SK-N-SH (cell line): ENCODE data around the gene EBNA1BP2. TPM values are rescaled to one million over a fixed set of nuclear protein-coding genes. Genes with fewer than 3 reads are reported as not detected.

Source experiments
- CTCF ChIA-PET: fragments of 300-600, 350-600 bp; formaldehyde crosslinking; extraction: SDS; loops from one replicate; lab custom pipeline; 2021; lab: Yijun Ruan, JAX
- POLR2A ChIA-PET: fragments of 350-600 bp; sonication (Branson Sonifier 250); formaldehyde crosslinking; extraction: SDS; loops from one replicate; lab custom pipeline; 2020; ENCODE audit warnings: antibody characterized with exemption, inconsistent platforms; lab: Yijun Ruan, JAX
- DNase-seq: peaks from one replicate; pipeline ENCODE4 v3.0.0; 2012
- H2AFZ ChIP-seq: fragments of 200-600 bp; sonication (generic); 2 replicates; pipeline ENCODE4 v1.8.1; 2016; ENCODE audit warnings: antibody characterized with exemption, mild to moderate bottlenecking, low read depth
- H3F3A ChIP-seq: fragments of 200-600 bp; sonication (generic); replicated peaks from 2 replicates; pipeline ENCODE3; 2016; ENCODE audit warnings: antibody characterized with exemption, mild to moderate bottlenecking; ENCODE audit not compliant: insufficient read depth
- H3K27ac ChIP-seq, 2 experiments: fragments of 200-500 bp in 1 of 2; fragments of 200-600 bp in 1 of 2; sonication (Bioruptor generic) in 1 of 2; sonication (generic), shearing (Covaris generic) in 1 of 2; 2 replicates each; pipeline versions ENCODE4 v1.5.1 to v1.6.1; 2014 to 2016; ENCODE audit warnings: low read depth in 2 of 2, inconsistent platforms in 1 of 2, low read length in 1 of 2, mild to moderate bottlenecking in 1 of 2, mixed read lengths in 1 of 2
- H3K27me3 ChIP-seq: fragments of 200-600 bp; sonication (generic), shearing (Covaris generic); 2 replicates; pipeline ENCODE4 v1.6.1; 2016; ENCODE audit warnings: mixed run types; ENCODE audit not compliant: insufficient read depth
- H3K36me3 ChIP-seq, 2 experiments: fragments of 200-500 bp in 1 of 2; fragments of 200-600 bp in 1 of 2; sonication (Bioruptor generic) in 1 of 2; sonication (generic) in 1 of 2; replicated peaks in 1 of 2; 2 replicates each; pipeline versions ENCODE3 to v1.5.1; 2014 to 2016; ENCODE audit warnings: low read length in 1 of 2, mild to moderate bottlenecking in 1 of 2; ENCODE audit not compliant: insufficient read depth in 2 of 2, control insufficient read depth in 1 of 2
- H3K4me1 ChIP-seq, 2 experiments: fragments of 200-500 bp in 1 of 2; fragments of 200-600 bp in 1 of 2; sonication (Bioruptor generic) in 1 of 2; sonication (generic), shearing (Covaris generic) in 1 of 2; 2 replicates each; pipeline versions ENCODE4 v1.5.1 to v1.6.1; 2014 to 2016; ENCODE audit warnings: low read depth in 1 of 2, low read length in 1 of 2, mixed run types in 1 of 2; ENCODE audit not compliant: insufficient read depth in 2 of 2, control insufficient read depth in 1 of 2
- H3K4me2 ChIP-seq: fragments of 200-600 bp; sonication (generic), shearing (Covaris generic); 2 replicates; pipeline ENCODE4 v1.6.1; 2017; ENCODE audit warnings: mixed run types
- H3K4me3 ChIP-seq, 2 experiments: fragments of 200-500 bp in 1 of 2; fragments of 200-600 bp in 1 of 2; sonication (Bioruptor generic) in 1 of 2; sonication (generic), shearing (Covaris generic) in 1 of 2; 2 replicates each; pipeline versions ENCODE4 v1.5.1 to v1.8.1; 2014 to 2016; ENCODE audit warnings: low read depth in 2 of 2, inconsistent platforms in 1 of 2, low read length in 1 of 2, mild to moderate bottlenecking in 1 of 2, mixed read lengths in 1 of 2, moderate library complexity in 1 of 2
- H3K79me2 ChIP-seq: fragments of 200-600 bp; sonication (generic); 2 replicates; pipeline ENCODE4 v1.8.1; 2017; ENCODE audit warnings: mild to moderate bottlenecking; ENCODE audit not compliant: insufficient read depth
- H3K9ac ChIP-seq: fragments of 200-600 bp; sonication (generic); 2 replicates; pipeline ENCODE4 v1.6.1; 2017; ENCODE audit warnings: mixed run types
- H3K9me2 ChIP-seq: fragments of 200-600 bp; sonication (generic); 2 replicates; pipeline ENCODE4 v1.6.1; 2017; ENCODE audit warnings: mixed run types
- H3K9me3 ChIP-seq: fragments of 200-600 bp; sonication (generic); 2 replicates; pipeline ENCODE4 v1.6.1; 2017; ENCODE audit warnings: mixed run types, mild to moderate bottlenecking, moderate library complexity
- H4K20me1 ChIP-seq: fragments of 200-600 bp; sonication (generic); 2 replicates; pipeline ENCODE4 v1.6.1; 2017; ENCODE audit warnings: mild to moderate bottlenecking, mixed run types; ENCODE audit not compliant: insufficient read depth
- CTCF ChIP-seq: fragments of 200-600 bp; sonication (generic); IDR thresholded peaks from 2 replicates; pipeline ENCODE4 v1.6.1; 2017; ENCODE audit warnings: antibody characterized with exemption, mild to moderate bottlenecking, moderate library complexity
- FOSL2 ChIP-seq: IDR thresholded peaks from 2 replicates; pipeline ENCODE4 v1.4.0; 2012; ENCODE audit warnings: low read depth, mild to moderate bottlenecking, moderate library complexity, borderline replicate concordance
- MAX ChIP-seq: IDR thresholded peaks from 2 replicates; pipeline ENCODE4 v1.4.0; 2012; ENCODE audit warnings: low read depth
- MXI1 ChIP-seq: IDR thresholded peaks from 2 replicates; pipeline ENCODE4 v1.6.1; 2012; ENCODE audit warnings: mild to moderate bottlenecking, low read depth, low read length, improper control_type of control experiment
- TAF1 ChIP-seq: IDR thresholded peaks from 2 replicates; pipeline ENCODE4 v1.6.1; 2012; ENCODE audit warnings: low read depth, mild to moderate bottlenecking, low read length, moderate library complexity, borderline replicate concordance
- WGBS: methylation state at CpG from one replicate; pipeline ENCODE4 v1.1.6; 2017; ENCODE audit warnings: low lambda C conversion rate; 5-methylcytosine and 5-hydroxymethylcytosine counted together
- polyA plus RNA-seq, 3 experiments: library from polyadenylated mRNA; depleted of rRNA; stranded (reverse); fragments of >200 nt; gene quantifications; 2 replicates each; pipeline ENCODE4 v1.2.3, GENCODE V29; 2012
- TF ChIP-seq, protein P1 (sequence below): IDR thresholded peaks from 2 replicates; pipeline ENCODE4 v1.4.0; 2012; ENCODE audit warnings: low read depth, borderline replicate concordance
- TF ChIP-seq, protein P2 (sequence below): IDR thresholded peaks from 2 replicates; pipeline ENCODE4 v1.4.0; 2012; ENCODE audit warnings: low read depth, borderline replicate concordance

The EBNA1BP2 gene
- polyA plus RNA-seq, 1 of the 3 experiments (the other 2 are of a cell fraction) = 146 TPM

- Histone ChIP-seq H3K27me3 (no peaks in the 10 kb centered on the region), H3K4me2 (peak overlapping the region; percentile 91), H3F3A (no peaks in the 10 kb centered on the region), H3K4me1 (peaks cover 5 to 7% of the 10 kb centered on the region in 2 experiments; a peak in 2 of 4 replicates), H4K20me1 (no peaks in the 10 kb centered on the region; the same call in 1 of the 2 replicates), H3K9me3 (no peaks in the 10 kb centered on the region), H3K9ac (peak overlapping the region; percentile 73), H3K9me2 (no peaks in the 10 kb centered on the region), H3K27ac (peak overlapping the region in 1 of 2 experiments; percentile 61; a peak in 2 of 4 replicates), H3K79me2 (peaks cover 34% of the 10 kb centered on the region), H3K36me3 (peaks cover 42 to 43% of the 10 kb centered on the region in 2 experiments), H2AFZ (peak overlapping the region; percentile 65; the same call in 1 of the 2 replicates), H3K4me3 (peak overlapping the region; percentile 83 to 100)
- ChIA-PET CTCF (interaction anchor here (0.7 to 1.3 kb wide), 3 partner anchors 20 to 258 kb away, joined by 3 to 4 read pairs (median 3); no protein-coding TSS in a partner anchor), POLR2A (interaction anchor here (0.7 to 1.5 kb wide), 4 partner anchors 9 to 197 kb away, joined by 3 to 6 read pairs (median 3); a partner anchor contains a TSS)
- WGBS = 7% methylated on average over 12 of the region's 17 CpGs
- no peak for DNase-seq
- TF ChIP-seq, protein P1, sequence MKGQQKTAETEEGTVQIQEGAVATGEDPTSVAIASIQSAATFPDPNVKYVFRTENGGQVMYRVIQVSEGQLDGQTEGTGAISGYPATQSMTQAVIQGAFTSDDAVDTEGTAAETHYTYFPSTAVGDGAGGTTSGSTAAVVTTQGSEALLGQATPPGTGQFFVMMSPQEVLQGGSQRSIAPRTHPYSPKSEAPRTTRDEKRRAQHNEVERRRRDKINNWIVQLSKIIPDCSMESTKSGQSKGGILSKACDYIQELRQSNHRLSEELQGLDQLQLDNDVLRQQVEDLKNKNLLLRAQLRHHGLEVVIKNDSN = no peak
- no peak for TF ChIP-seq MAX
These were observed 696 bp downstream of the EBNA1BP2 start for GRCh38 chr1:43171312-43171875.

- no peak overlapping the region for H3K4me2 ChIP-seq
- no peak for DNase-seq
- no peak overlapping the region for H3K27ac ChIP-seq
- H3K9ac ChIP-seq = no peak overlapping the region
- H3K4me3 ChIP-seq = no peak overlapping the region
- peaks cover 64 to 79% of the 10 kb centered on the region in 2 experiments for H3K36me3 ChIP-seq
- no peaks in the 10 kb centered on the region for H3K27me3 ChIP-seq
- peaks cover 21% of the 10 kb centered on the region for H3K79me2 ChIP-seq
- H3K9me2 ChIP-seq = no peaks in the 10 kb centered on the region
- 96% methylated on average over 5 of the region's 5 CpGs for WGBS
- no peaks in the 10 kb centered on the region for H3K9me3 ChIP-seq
- peaks cover 3 to 6% of the 10 kb centered on the region in 2 experiments; a peak in 2 of 4 replicates for H3K4me1 ChIP-seq
- peaks cover 25% of the 10 kb centered on the region for H3F3A ChIP-seq
- TF ChIP-seq MXI1 = no peak
- TF ChIP-seq TAF1 = no peak
- TF ChIP-seq, protein P2, sequence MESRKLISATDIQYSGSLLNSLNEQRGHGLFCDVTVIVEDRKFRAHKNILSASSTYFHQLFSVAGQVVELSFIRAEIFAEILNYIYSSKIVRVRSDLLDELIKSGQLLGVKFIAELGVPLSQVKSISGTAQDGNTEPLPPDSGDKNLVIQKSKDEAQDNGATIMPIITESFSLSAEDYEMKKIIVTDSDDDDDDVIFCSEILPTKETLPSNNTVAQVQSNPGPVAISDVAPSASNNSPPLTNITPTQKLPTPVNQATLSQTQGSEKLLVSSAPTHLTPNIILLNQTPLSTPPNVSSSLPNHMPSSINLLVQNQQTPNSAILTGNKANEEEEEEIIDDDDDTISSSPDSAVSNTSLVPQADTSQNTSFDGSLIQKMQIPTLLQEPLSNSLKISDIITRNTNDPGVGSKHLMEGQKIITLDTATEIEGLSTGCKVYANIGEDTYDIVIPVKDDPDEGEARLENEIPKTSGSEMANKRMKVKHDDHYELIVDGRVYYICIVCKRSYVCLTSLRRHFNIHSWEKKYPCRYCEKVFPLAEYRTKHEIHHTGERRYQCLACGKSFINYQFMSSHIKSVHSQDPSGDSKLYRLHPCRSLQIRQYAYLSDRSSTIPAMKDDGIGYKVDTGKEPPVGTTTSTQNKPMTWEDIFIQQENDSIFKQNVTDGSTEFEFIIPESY = no peak
- no peak for TF ChIP-seq CTCF
- TF ChIP-seq FOSL2 = no peak
- no peak overlapping the region for H2AFZ ChIP-seq
- no peaks in the 10 kb centered on the region; the same call in 1 of the 2 replicates for H4K20me1 ChIP-seq
- ChIA-PET CTCF (interaction anchor here (1.0 kb wide), 1 partner anchor 243 kb away, joined by 3 read pairs; no protein-coding TSS in a partner anchor), POLR2A (no interaction called here)
These were observed 6.3 kb downstream of the EBNA1BP2 start for GRCh38 chr1:43165765-43166164.
